NCI-H524 (cell line): ENCODE data around the gene NELL2.
"Not testable (repeated sequence)": the region's sequence is repeated elsewhere in the genome, so short reads cannot be mapped to it uniquely, and the experiment has no call there.

ENCODE experiments used
- DNase-seq, 2 experiments: peaks; one replicate each; lab custom pipeline; 2025; lab: John Stamatoyannopoulos, UW

NELL2 gene

GRCh38 chr12:44778863-44779262, 97.3 kb downstream of the NELL2 start:
- no peak for DNase-seq

- DNase-seq: no peak
Measured at GRCh38 chr12:44777044-44777443, 99.1 kb downstream of the NELL2 start.

GRCh38 chr12:44775901-44776300, 100.2 kb downstream of the NELL2 start:
- no peak for DNase-seq

- DNase-seq: peak in 1 of 2 experiments; percentile 6
Measured at GRCh38 chr12:44774815-44775411, 101.2 kb downstream of the NELL2 start.

GRCh38 chr12:44771485-44772021, 104.6 kb downstream of the NELL2 start:
- no peak for DNase-seq

DNA sequence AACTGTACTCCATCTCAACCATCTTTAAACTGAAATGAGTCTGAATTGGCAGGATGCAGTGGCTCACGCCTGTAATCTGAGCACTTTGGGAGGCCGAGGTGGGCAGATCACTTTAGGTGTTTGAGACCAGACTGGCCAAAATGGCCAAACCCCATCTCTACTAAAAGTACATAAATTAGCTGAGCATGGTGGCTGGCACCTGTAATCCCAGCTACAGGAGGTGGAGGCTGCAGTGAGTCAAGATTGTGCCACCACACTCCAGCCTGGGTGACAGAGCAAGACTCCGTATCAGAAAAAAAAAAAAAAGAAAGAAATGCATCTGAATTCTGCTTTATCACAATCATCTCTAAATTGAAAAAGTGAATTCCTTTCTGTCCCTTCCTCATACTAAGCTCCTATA, 110.3 kb downstream of the NELL2 start:
- DNase-seq: no peak

DNA sequence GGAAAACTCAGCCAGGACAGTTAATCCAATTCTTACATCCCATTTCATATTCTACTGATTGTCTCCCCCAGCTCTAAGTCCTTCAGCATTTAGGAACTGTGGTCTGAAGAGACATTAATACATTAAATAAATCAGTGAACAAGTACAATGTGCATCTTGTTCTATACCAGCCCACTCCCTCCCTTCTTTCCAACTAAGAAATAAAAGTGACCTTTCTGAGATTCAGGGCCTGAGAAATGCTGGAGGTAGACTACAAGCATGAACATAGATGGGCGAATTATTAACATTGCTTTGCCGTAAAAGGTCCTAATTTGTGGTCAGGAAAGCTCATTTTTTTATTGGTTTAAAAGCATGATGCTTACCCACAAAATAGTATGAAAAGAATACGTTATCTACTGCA, 113.1 kb downstream of the NELL2 start:
- DNase-seq: no peak

- no peak for DNase-seq
Measured at GRCh38 chr12:44759289-44759688, 116.8 kb downstream of the NELL2 start.

DNA sequence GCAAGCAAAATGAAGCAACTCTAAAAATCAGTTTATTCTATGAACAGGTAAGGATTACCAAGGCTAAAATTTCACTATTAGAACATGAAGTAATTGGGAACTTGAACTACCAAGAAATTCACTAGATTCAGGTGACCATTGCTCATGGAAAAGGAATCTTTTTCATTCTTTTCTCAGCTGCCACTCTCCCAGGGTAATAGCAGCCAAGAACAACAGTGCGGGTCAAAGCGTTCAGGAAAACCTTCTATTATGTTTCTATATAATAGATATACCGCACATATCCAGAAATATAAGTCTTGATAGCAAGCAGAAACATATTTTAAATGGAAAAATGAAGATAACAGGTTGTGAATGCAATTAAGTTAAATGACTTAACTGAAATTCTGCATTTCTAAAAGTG, 125.6 kb downstream of the NELL2 start:
- no peak for DNase-seq

- DNase-seq: peak in 1 of 2 experiments; percentile 18
Measured at GRCh38 chr12:44749566-44749965, 126.5 kb downstream of the NELL2 start.

DNA sequence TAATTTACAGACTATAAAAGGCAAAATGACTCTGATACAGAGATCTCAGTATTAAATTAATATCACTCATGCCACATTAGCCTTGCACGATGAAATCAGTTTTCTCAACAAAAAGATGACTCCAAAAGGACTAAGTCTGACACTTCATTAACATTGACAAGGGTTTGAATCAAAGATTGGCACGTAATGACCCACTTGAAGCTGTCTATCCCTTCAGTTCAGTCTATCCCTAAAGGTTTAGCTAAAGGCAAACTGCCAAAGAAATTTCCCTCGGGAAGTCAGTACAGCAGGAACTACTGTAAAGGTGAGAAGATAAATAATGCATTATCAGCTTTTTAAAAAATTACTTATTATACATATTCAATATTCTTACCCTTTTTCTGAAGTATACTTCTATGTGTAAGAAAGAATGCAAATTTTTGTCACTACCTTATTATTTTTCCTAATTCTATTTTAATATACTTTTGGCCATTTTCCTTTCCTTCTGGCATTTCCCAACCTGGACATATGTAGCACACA, 127.1 kb downstream of the NELL2 start:
- DNase-seq: peak; percentile 22 to 66

DNA sequence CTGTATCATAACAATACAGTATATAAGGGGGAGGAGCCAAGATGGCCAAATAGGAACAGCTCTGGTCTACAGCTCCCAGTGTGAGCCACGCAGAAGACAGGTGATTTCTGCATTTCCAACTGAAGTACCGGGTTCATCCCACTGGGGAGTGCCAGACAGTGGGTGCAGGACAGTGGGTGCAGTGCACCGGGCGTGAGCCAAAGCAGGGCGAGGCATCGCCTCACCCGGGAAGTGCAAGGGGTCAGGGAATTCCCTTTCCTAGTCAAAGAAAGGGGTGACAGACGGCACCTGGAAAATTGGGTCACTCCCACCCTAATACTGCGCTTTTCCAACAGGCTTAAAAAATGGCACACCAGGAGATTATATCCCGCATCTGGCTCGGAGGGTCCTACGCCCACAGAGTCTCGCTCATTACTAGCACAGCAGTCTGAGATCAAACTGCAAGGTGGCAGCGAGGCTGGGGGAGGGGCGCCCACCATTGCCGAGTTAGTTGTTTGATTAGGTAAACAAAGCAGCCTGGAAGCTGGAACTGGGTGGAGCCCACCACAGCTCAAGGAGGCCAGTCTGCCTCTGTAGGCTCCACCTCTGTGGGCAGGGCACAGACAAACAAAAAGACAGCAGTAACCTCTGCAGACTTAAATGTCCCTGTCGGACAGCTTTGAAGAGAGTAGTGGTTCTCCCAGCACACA, 134.7 kb downstream of the NELL2 start:
- DNase-seq: not testable (repeated sequence)

DNA sequence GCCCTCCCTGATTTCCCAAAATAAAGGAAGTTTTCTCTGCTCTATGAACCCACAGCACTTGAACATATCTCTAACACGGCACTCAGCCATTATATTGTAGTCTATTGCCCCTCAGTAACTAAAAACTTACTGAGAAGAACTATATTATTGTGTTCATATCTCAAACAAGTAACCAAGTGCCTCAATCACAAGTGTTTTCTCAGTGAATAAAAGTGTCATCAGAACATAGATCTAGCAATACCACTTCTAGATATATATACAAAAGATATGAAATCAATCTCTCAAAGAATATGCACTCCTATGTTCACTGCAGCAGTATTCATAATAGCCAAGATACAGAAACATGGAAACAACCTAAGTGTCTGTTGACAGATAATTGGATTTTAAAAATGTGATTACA, 138.1 kb downstream of the NELL2 start:
- no peak for DNase-seq

GRCh38 chr12:44728566-44728965, 147.5 kb downstream of the NELL2 start:
- no peak for DNase-seq

DNA sequence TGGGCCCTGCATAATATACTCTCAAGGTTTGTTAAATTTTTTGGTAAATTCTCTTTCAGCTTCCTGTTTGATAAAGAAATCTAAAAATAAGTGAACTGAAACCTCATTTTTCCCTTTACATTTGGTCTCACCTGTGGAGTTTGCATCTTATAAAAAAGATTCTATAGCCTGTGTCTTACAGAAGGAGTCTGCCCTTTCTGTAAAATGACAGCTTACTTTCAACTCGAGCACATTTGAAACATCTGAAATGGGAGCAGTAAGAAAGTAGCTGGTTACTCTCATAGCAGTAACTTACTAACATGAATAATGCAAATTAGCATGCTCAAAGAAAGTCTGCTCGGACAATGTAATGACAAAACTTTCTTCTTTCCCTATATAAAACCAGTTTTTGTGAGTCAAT, 155.8 kb downstream of the NELL2 start:
- no peak for DNase-seq

- DNase-seq: peak in 1 of 2 experiments; percentile 2
Measured at GRCh38 chr12:44717612-44718011, 158.5 kb downstream of the NELL2 start.

- DNase-seq: peak in 1 of 2 experiments; percentile 16
Measured at GRCh38 chr12:44716711-44717110, 159.4 kb downstream of the NELL2 start.

- no peak for DNase-seq
Measured at GRCh38 chr12:44711736-44712135, 164.4 kb downstream of the NELL2 start.

- DNase-seq: no peak
Measured at GRCh38 chr12:44709166-44709565, 166.9 kb downstream of the NELL2 start.

- no peak for DNase-seq
Measured at GRCh38 chr12:44708218-44708617, 167.9 kb downstream of the NELL2 start.

DNA sequence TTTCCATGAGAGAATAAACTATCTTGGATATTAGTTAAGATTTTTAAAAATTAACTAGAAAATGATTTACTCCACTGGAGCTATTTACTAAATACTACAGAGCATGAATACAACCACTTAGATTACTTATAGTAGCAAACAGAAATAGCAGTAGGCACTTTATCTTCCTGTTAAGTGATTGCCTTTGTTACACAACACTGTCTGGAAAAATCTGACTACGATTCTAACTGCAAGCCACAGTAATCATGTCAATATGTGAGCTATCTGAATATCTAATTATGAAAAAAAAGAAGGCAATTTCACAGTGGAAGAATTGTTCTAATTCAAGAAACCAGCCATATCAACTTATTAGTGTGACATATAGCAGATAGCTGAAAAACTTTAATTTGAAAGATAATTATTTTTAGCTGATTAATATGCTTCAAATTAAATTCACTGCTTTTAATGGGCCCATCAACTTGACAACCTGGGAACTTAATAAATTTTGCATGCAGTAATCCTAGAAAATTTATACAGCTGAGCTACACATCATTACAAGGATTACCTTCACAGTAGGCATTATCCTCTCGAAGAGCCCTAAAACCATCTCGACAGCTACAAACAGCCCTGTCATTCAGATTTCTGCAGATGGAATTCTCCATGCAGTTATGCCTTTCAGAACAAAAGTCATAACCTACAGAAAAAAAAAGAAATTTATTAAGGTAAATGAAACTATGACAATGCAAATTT, 172.8 kb downstream of the NELL2 start:
- peak; percentile 46 to 69 for DNase-seq

GRCh38 chr12:44697511-44697910, 178.6 kb downstream of the NELL2 start:
- no peak for DNase-seq

DNA sequence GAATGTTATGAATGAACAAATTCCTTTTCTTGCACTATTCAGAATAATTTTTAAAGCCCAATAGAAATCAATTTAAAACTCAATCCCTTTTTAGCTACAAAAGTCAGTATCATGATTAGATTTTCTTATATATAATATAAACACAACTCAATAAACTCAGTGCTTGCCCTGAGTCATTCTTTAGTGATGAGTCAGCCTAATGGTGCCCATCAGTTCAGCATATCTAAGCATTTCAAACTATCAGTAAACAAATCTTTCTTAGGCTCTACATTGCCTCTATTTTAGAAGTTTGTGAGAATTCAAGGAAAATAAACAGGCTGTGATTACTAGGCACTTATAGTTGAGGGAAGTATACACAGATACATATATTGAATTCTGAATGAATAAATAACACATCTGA, 179.6 kb downstream of the NELL2 start:
- no peak for DNase-seq
